ENCODE results near the gene ORAI2.

ORAI2 gene

DNA sequence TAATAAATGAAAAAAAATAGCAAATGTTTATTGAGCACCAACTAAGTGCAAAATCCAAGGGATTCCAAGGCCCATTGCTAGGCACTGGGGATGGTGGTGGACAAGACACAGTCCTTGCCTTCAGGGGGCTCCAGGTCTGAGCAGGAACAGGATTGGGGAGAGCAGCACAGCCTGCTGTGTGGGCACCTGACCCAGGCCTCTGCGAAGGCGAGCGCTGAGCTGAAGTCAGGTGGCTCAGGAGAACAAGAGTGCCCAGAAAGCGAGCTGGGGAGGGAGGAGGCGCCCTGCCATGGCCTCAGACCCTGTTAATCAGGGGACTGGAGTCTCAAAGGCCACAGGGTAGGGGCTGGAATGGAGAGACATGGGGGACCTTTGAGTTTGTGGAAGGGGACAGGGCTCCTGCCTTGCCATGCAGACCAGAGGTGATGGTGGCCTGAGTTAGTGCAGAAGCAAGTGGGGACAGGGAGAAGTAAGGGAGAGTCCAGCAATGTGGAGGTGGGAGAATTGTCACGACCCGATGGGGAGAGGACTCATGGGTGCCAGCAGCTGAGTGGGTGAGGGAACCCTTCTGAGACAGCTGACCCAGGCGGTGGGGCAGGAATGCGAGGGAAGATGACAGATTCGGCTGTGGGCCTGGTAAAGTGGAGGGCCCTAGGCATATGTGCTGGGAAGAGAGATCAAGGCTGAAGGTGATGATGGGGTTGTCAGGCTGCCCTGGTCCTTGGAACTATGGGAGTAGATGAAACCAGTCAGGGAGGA, 4.1 kb upstream of the ORAI2 start:
- H3K36me3 ChIP-seq, result peaks cover 0 to 18% (median 7%) of the 10 kb centered on the region in 11 experiments; a peak in 10 of 22 replicates
- peaks cover 89 to 91% (median 90%) of the 10 kb centered on the region in 10 experiments for H3K4me1 ChIP-seq
- H4K20me1 ChIP-seq, result peaks cover 0 to 3% (median 0%) of the 10 kb centered on the region in 11 experiments; a peak in 3 of 22 replicates
- no peak overlapping the region for H3K4me3 ChIP-seq
- H3K9me3 ChIP-seq (replicated peaks in 1 of 11), result no peaks in the 10 kb centered on the region
- no peak for TF ChIP-seq Cebpa-rat (IDR thresholded peaks at IDR 0.05)
- H3K9ac ChIP-seq, result peak overlapping the region in 8 of 11 experiments; percentile 43 to 98 (median 94); a peak in 16 of 22 replicates
- H3K27ac ChIP-seq, result peak overlapping the region; percentile 47 to 99 (median 95); a peak in 21 of 22 replicates
- H3K27me3 ChIP-seq, result no peaks in the 10 kb centered on the region
- peak overlapping the region; percentile 71 to 98 (median 94) for H3K4me2 ChIP-seq

DNA sequence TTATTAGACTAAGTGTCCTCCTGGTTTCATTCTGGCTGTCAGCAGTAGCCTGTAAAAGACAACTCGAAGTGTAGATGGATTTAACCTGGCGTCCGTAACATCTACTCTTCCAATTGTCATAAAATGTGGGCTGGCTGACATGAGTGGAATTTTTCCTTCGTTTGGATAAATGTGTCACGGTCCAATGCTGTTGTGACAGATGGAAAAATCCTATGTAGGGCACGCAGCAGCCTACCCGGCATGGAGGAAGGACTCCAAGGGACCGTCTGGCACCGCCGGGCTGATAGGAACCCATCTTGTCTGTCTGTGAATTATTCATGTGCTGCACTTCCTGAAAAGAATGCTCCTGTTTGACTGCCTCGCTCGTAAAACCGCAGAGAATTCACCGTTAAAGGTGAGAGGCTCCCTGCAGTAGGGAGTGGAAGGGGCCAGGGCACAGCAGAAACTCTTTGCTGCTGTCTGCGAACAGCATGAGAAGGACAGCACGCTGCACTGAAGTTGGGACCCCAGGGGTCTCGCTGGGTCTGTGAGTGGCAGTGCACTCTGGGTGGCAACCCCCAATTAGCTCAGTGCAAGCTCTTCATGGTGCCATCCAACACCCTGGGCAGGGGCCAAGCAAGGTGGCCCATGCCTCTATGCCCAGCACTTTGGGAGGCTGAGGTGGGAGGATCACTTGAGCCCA, 1.6 kb upstream of the ORAI2 start:
- Histone ChIP-seq H3K4me1 (peaks cover 78 to 91% (median 90%) of the 10 kb centered on the region in 10 experiments), H3K9me3 (replicated peaks in 1 of 11) (no peaks in the 10 kb centered on the region), H3K9ac (peak overlapping the region; percentile 10 to 98 (median 93); a peak in 21 of 22 replicates), H3K4me3 (peak overlapping the region in 3 of 10 experiments; percentile 6 to 21 (median 16); a peak in 3 of 20 replicates), H4K20me1 (peaks cover 0 to 25% (median 6%) of the 10 kb centered on the region in 11 experiments; a peak in 10 of 22 replicates), H3K4me2 (peak overlapping the region; percentile 94 to 99 (median 98)), H3K27me3 (no peaks in the 10 kb centered on the region), H3K36me3 (peaks cover 3 to 23% (median 11%) of the 10 kb centered on the region in 11 experiments), H3K27ac (peak overlapping the region; percentile 31 to 99 (median 95); a peak in 21 of 22 replicates)
- no peak for TF ChIP-seq Cebpa-rat (IDR thresholded peaks at IDR 0.05)

GRCh38 chr7:102432442-102433218, 745 bp upstream of the ORAI2 start:
- peak overlapping the region; percentile 74 to 98 (median 94) for H3K4me3 ChIP-seq
- TF ChIP-seq Cebpa-rat (IDR thresholded peaks at IDR 0.05), result no peak
- H3K4me1 ChIP-seq, result peaks cover 70 to 91% (median 88%) of the 10 kb centered on the region in 10 experiments
- H4K20me1 ChIP-seq, result peaks cover 0 to 26% (median 6%) of the 10 kb centered on the region in 11 experiments; a peak in 10 of 22 replicates
- H3K4me2 ChIP-seq, result peak overlapping the region; percentile 94 to 99 (median 98)
- H3K9me3 ChIP-seq (replicated peaks in 1 of 11), result no peaks in the 10 kb centered on the region
- peaks cover 12 to 26% (median 20%) of the 10 kb centered on the region in 11 experiments for H3K36me3 ChIP-seq
- H3K27ac ChIP-seq, result peak overlapping the region; percentile 68 to 99 (median 95)
- H3K27me3 ChIP-seq, result no peaks in the 10 kb centered on the region
- peak overlapping the region; percentile 87 to 98 (median 93) for H3K9ac ChIP-seq

DNA sequence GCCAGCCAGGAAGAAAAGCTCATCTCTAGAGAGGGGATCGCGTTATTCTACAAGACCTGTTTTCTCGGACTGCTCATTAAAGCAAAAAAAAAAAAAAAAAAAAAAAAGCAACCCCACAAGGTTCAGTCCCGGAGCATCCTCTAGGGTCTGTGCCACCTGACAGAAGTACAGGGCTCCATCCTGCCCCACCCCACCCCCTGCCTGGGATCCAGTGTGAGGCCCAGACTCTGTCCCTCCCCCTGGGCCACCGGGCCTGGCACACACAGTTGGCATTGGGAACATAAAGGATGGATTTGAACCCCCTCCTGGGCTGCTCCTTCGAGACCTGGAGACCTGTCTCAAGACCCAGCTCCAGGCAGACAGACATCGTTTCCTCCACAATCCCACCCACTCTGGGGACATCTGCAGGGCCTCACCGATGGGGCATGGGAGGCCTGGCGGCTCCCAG, 688 bp downstream of the ORAI2 start:
- peaks cover 58 to 90% (median 88%) of the 10 kb centered on the region in 10 experiments for H3K4me1 ChIP-seq
- peak overlapping the region; percentile 95 to 99 (median 98) for H3K4me2 ChIP-seq
- no peak for TF ChIP-seq Cebpa-rat (IDR thresholded peaks at IDR 0.05)
- H4K20me1 ChIP-seq, result peaks cover 0 to 29% (median 6%) of the 10 kb centered on the region in 11 experiments; a peak in 10 of 22 replicates
- no peaks in the 10 kb centered on the region for H3K27me3 ChIP-seq
- H3K4me3 ChIP-seq, result peak overlapping the region; percentile 74 to 98 (median 94)
- peaks cover 26 to 35% (median 34%) of the 10 kb centered on the region in 11 experiments for H3K36me3 ChIP-seq
- H3K9ac ChIP-seq, result peak overlapping the region; percentile 87 to 98 (median 93)
- peak overlapping the region; percentile 72 to 99 (median 95) for H3K27ac ChIP-seq
- H3K9me3 ChIP-seq (replicated peaks in 1 of 11), result 0 out of 22 replicates have a peak, but pooled peaks cover 0 to 4% (median 0%) of the 10 kb centered on the region in 11 experiments

DNA sequence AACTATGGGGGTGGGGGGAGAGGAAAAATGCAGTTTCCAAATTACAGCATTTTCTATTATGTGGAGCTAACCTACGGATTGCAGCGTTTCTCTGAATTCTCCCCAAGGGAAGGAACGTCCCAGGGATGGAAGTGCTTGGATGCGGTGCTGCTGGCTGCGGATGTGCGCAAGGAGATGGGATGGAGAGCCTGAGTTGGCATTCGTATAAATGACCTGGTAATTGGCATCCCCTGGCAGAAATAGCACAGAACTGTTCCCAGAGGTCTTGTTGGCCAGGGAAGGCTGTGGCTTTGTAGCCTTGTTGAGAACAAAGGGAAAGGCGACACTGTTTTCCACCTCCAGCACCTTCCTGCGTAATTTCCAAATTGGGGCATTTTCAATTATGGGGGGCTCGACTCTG, 2.7 kb downstream of the ORAI2 start:
- peaks cover 58 to 92% (median 89%) of the 10 kb centered on the region in 10 experiments for H3K4me1 ChIP-seq
- peak overlapping the region in 7 of 11 experiments; percentile 5 to 95 (median 35); a peak in 11 of 22 replicates for H3K27ac ChIP-seq
- H3K27me3 ChIP-seq, result no peaks in the 10 kb centered on the region
- peaks cover 0 to 47% (median 6%) of the 10 kb centered on the region in 11 experiments; a peak in 10 of 22 replicates for H4K20me1 ChIP-seq
- H3K36me3 ChIP-seq, result peaks cover 38 to 54% (median 51%) of the 10 kb centered on the region in 11 experiments
- no peak overlapping the region; a peak in 1 of 20 replicates for H3K4me3 ChIP-seq
- TF ChIP-seq Cebpa-rat (IDR thresholded peaks at IDR 0.05), result no peak
- H3K9me3 ChIP-seq (replicated peaks in 1 of 11), result 0 out of 22 replicates have a peak, but pooled peaks cover 0 to 5% (median 0%) of the 10 kb centered on the region in 11 experiments
- peak overlapping the region in 10 of 11 experiments; percentile 1 to 98 (median 42); a peak in 13 of 22 replicates for H3K9ac ChIP-seq
- H3K4me2 ChIP-seq, result peak overlapping the region; percentile 95 to 99 (median 98); a peak in 20 of 22 replicates

- Histone ChIP-seq H3K27ac (peak overlapping the region in 10 of 11 experiments; percentile 3 to 93 (median 78); a peak in 20 of 22 replicates), H4K20me1 (peaks cover 0 to 67% (median 2%) of the 10 kb centered on the region in 11 experiments; a peak in 10 of 22 replicates), H3K9me3 (replicated peaks in 1 of 11) (peaks cover 0 to 9% (median 0%) of the 10 kb centered on the region in 11 experiments; a peak in 5 of 22 replicates), H3K4me3 (no peak overlapping the region), H3K27me3 (no peaks in the 10 kb centered on the region), H3K4me2 (peak overlapping the region; percentile 31 to 88 (median 69)), H3K36me3 (peaks cover 42 to 85% (median 73%) of the 10 kb centered on the region in 11 experiments), H3K9ac (peak overlapping the region in 9 of 11 experiments; percentile 9 to 79 (median 58); a peak in 15 of 22 replicates), H3K4me1 (peaks cover 61 to 99% (median 96%) of the 10 kb centered on the region in 10 experiments)
- TF ChIP-seq Cebpa-rat (IDR thresholded peaks at IDR 0.05), result no peak
Measured at GRCh38 chr7:102439963-102440795, 6.8 kb downstream of the ORAI2 start.
